GM10847 (cell line): ENCODE measurements around the gene APC2.

Experiments
- POLR2A ChIP-seq: IDR thresholded peaks from 2 replicates; pipeline ENCODE4 v1.6.1; 2011; ENCODE audit not compliant: insufficient read length; ENCODE audit errors: extremely low read depth

APC2 gene

GRCh38 chr19:1422943-1423342, 27.0 kb upstream of the APC2 start:
- no peak for TF ChIP-seq POLR2A

- no peak for TF ChIP-seq POLR2A
Measured at GRCh38 chr19:1423436-1424191, 26.3 kb upstream of the APC2 start.

- no peak for TF ChIP-seq POLR2A
Measured at GRCh38 chr19:1424192-1424955, 25.5 kb upstream of the APC2 start.

- TF ChIP-seq POLR2A: no peak
Measured at GRCh38 chr19:1425102-1425837, 24.7 kb upstream of the APC2 start.

GRCh38 chr19:1425902-1426301, 24.0 kb upstream of the APC2 start:
- TF ChIP-seq POLR2A: no peak

- TF ChIP-seq POLR2A: no peak
Measured at GRCh38 chr19:1426736-1427135, 23.2 kb upstream of the APC2 start.

- no peak for TF ChIP-seq POLR2A
Measured at GRCh38 chr19:1427221-1427920, 22.6 kb upstream of the APC2 start.

GRCh38 chr19:1428738-1429391, 21.1 kb upstream of the APC2 start:
- no peak for TF ChIP-seq POLR2A

- TF ChIP-seq POLR2A: no peak
Measured at GRCh38 chr19:1429750-1430149, 20.2 kb upstream of the APC2 start.

- no peak for TF ChIP-seq POLR2A
Measured at GRCh38 chr19:1430246-1430645, 19.7 kb upstream of the APC2 start.

- no peak for TF ChIP-seq POLR2A
Measured at GRCh38 chr19:1431759-1432506, 18.0 kb upstream of the APC2 start.

- no peak for TF ChIP-seq POLR2A
Measured at GRCh38 chr19:1432507-1432887, 17.4 kb upstream of the APC2 start.

- TF ChIP-seq POLR2A: no peak
Measured at GRCh38 chr19:1433119-1434039, 16.5 kb upstream of the APC2 start.
